HL-60 (cell line): ENCODE data around the gene RPS16.

ENCODE experiments used
- CTCF ChIP-seq: IDR thresholded peaks from one replicate; pipeline ENCODE4 v1.5.1; 2011; ENCODE audit warnings: low read length, control low read depth, inconsistent platforms; ENCODE audit not compliant: insufficient read depth
- REST ChIP-seq: IDR thresholded peaks from 2 replicates; pipeline ENCODE4 v1.6.1; 2012; ENCODE audit warnings: low read depth; ENCODE audit not compliant: insufficient replicate concordance

- no peak for TF ChIP-seq CTCF
- TF ChIP-seq REST = no peak
Measured at GRCh38 chr19:39390451-39390750, 45.3 kb downstream of the RPS16 start.
